Measurements from ENCODE around the gene PKIG.
"Not testable (repeated sequence)": the region's sequence is repeated elsewhere in the genome, so short reads cannot be mapped to it uniquely, and the experiment has no call there.

Gene PKIG

GRCh38 chr20:44643154-44643519 lies 60.8 kb downstream of the PKIG start:
- no peak for DNase-seq

GRCh38 chr20:44643596-44644229 lies 61.3 kb downstream of the PKIG start:
- peak; percentile 89 for DNase-seq

- DNase-seq: no peak
Observed at GRCh38 chr20:44644230-44644617, 61.8 kb downstream of the PKIG start.

- no peak for DNase-seq
Observed at GRCh38 chr20:44644667-44645131, 62.3 kb downstream of the PKIG start.

GRCh38 chr20:44646023-44646640 lies 63.8 kb downstream of the PKIG start:
- peak; percentile 56 for DNase-seq

GRCh38 chr20:44646641-44647274 lies 64.4 kb downstream of the PKIG start:
- peak; percentile 80 for DNase-seq

- no peak for DNase-seq
Observed at GRCh38 chr20:44648068-44648467, 65.7 kb downstream of the PKIG start.

- DNase-seq: no peak
Observed at GRCh38 chr20:44648579-44648978, 66.2 kb downstream of the PKIG start.

- no peak for DNase-seq
Observed at GRCh38 chr20:44649126-44649525, 66.7 kb downstream of the PKIG start.

GRCh38 chr20:44649976-44650375 lies 67.6 kb downstream of the PKIG start:
- DNase-seq: no peak

GRCh38 chr20:44650771-44651433 lies 68.5 kb downstream of the PKIG start:
- DNase-seq: peak; percentile 11

- DNase-seq: no peak
Observed at GRCh38 chr20:44651434-44651683, 69.0 kb downstream of the PKIG start.

GRCh38 chr20:44651684-44652423 lies 69.5 kb downstream of the PKIG start, which contains the start of gene ADA:
TSS of gene ADA (minus strand) at chr20:44651699. CDS start at chr20:44651607, 92 bp downstream.
- peak; percentile 66 for DNase-seq

GRCh38 chr20:44653546-44653945 lies 71.2 kb downstream of the PKIG start:
- DNase-seq: no peak

GRCh38 chr20:44654210-44654609 lies 71.8 kb downstream of the PKIG start:
- not testable (repeated sequence) for DNase-seq

GRCh38 chr20:44656448-44656847 lies 74.1 kb downstream of the PKIG start:
- DNase-seq: no peak

GRCh38 chr20:44657875-44658274 lies 75.5 kb downstream of the PKIG start:
- DNase-seq: no peak

- DNase-seq: no peak
Observed at GRCh38 chr20:44658810-44659209, 76.4 kb downstream of the PKIG start.

GRCh38 chr20:44659931-44660330 lies 77.6 kb downstream of the PKIG start:
- DNase-seq: no peak

GRCh38 chr20:44660581-44660980 lies 78.2 kb downstream of the PKIG start:
- no peak for DNase-seq

GRCh38 chr20:44662261-44662660 lies 79.9 kb downstream of the PKIG start:
- DNase-seq: no peak

GRCh38 chr20:44664131-44664530 lies 81.8 kb downstream of the PKIG start:
- DNase-seq: no peak

- DNase-seq: no peak
Observed at GRCh38 chr20:44666066-44666465, 83.7 kb downstream of the PKIG start.

All from fibroblast of skin of back (primary cell).